ENCODE data around the gene DBF4B. TPM values are rescaled to one million over a fixed set of nuclear protein-coding genes. Genes with fewer than 3 reads are reported as not detected.
A peak's percentile ranks its signal among the peaks of the same experiment; 100 is the strongest.

DBF4B gene
- total RNA-seq, 1 donor from 2014 or later = 16.4 TPM

DNA sequence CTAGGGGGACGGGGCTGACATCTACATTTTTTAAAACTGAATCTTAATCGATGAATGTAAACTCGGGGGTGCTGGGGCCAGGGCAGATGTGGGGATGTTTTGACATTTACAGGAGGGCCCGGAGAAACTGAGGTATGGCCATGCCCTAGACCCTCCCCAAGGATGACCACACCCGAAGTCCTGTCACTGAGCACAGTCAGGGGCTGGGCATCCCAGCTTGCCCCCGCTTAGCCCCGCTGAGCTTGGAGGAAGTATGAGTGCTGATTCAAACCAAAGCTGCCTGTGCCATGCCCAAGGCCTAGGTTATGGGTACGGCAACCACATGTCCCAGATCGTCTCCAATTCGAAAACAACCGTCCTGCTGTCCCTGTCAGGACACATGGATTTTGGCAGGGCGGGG is 71.7 kb downstream of the DBF4B start:
- TF ChIP-seq CTCF (IDR thresholded peaks at IDR 0.05) = no peak
- no peak for TF ChIP-seq EZH2phosphoT487 (IDR thresholded peaks at IDR 0.05)
- TF ChIP-seq EZH2 (IDR thresholded peaks at IDR 0.05) = no peak
- peaks cover 7% of the 10 kb centered on the region for H3K27me3 Mint-ChIP-seq (ENCODE audit: insufficient read depth, low read depth)
- H3K4me3 Mint-ChIP-seq = no peak overlapping the region
- peaks cover 13% of the 10 kb centered on the region for H3F3A ChIP-seq (ENCODE audit: low read depth)
- H3K4me3 ChIP-seq = no peak overlapping the region
- peaks cover 20% of the 10 kb centered on the region for H3K4me1 Mint-ChIP-seq
- H3K27me3 ChIP-seq = peaks cover 20% of the 10 kb centered on the region
- no peak for DNase-seq (ENCODE audit: low spot score)
- no peak overlapping the region for H2AFZ ChIP-seq (replicated peaks)
- no peaks in the 10 kb centered on the region for H3K9me3 Mint-ChIP-seq
- no peak overlapping the region for H3K27ac Mint-ChIP-seq
- H3K9me3 ChIP-seq (ENCODE audit: low read depth) = no peaks in the 10 kb centered on the region
- H3K36me3 Mint-ChIP-seq = no peaks in the 10 kb centered on the region
- H3K36me3 ChIP-seq = no peaks in the 10 kb centered on the region
- H3K4me1 ChIP-seq = peaks cover 17% of the 10 kb centered on the region
- no peak overlapping the region for H3K4me2 ChIP-seq
- no peaks in the 10 kb centered on the region for H4K20me1 ChIP-seq (ENCODE audit: low read depth)
- no peak overlapping the region for H3K27ac ChIP-seq
- H3K9ac ChIP-seq = no peak overlapping the region
- no peaks in the 10 kb centered on the region for H3K79me2 ChIP-seq (ENCODE audit: low read depth)

DNA sequence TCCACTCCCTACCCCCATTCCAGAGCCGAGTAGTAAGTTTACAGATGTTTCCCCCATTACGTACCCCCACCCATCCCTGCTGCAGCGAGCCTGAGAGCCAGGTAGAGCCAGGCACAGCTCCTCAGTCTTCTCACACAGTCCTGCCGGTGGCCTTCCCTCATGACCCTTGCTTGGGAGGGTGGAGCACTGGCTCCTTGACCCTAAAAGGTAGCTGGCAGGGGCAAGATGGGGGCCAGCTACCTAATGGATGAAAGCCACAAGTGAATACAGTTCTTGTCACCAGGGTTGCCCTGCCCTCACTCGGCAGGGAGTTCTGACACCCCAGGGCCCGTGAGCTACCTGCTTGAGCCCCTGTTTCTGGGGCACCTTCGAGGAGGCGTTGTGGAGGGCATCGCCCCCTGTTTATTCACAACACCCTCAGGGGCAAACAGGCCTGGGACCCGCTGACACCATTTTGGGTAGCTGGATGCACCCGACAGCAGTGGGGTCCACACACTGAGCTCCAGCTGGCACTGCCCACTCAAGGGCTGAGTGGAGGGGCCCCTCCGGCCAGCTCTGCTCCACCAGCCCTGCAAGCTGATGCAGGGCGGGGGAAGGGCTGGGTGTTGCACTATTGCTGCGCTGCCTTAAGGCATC is 72.5 kb downstream of the DBF4B start:
- H3K27me3 Mint-ChIP-seq (ENCODE audit: insufficient read depth, low read depth) = peaks cover 7% of the 10 kb centered on the region
- peaks cover 20% of the 10 kb centered on the region for H3K4me1 Mint-ChIP-seq
- no peaks in the 10 kb centered on the region for H4K20me1 ChIP-seq (ENCODE audit: low read depth)
- H3K4me1 ChIP-seq = peaks cover 17% of the 10 kb centered on the region
- TF ChIP-seq CTCF (IDR thresholded peaks at IDR 0.05) (no peak), EZH2phosphoT487 (IDR thresholded peaks at IDR 0.05) (no peak), EZH2 (IDR thresholded peaks at IDR 0.05) (no peak)
- H3F3A ChIP-seq (ENCODE audit: low read depth) = peaks cover 12% of the 10 kb centered on the region
- H2AFZ ChIP-seq (replicated peaks) = no peak overlapping the region
- no peaks in the 10 kb centered on the region for H3K36me3 ChIP-seq
- H3K36me3 Mint-ChIP-seq = no peaks in the 10 kb centered on the region
- no peak overlapping the region for H3K9ac ChIP-seq
- peaks cover 19% of the 10 kb centered on the region for H3K27me3 ChIP-seq
- no peak overlapping the region for H3K4me3 Mint-ChIP-seq
- H3K27ac ChIP-seq = no peak overlapping the region
- no peak for DNase-seq (ENCODE audit: low spot score)
- no peak overlapping the region for H3K27ac Mint-ChIP-seq
- H3K9me3 ChIP-seq (ENCODE audit: low read depth) = no peaks in the 10 kb centered on the region
- H3K79me2 ChIP-seq (ENCODE audit: low read depth) = no peaks in the 10 kb centered on the region
- no peak overlapping the region for H3K4me3 ChIP-seq
- H3K9me3 Mint-ChIP-seq = no peaks in the 10 kb centered on the region
- H3K4me2 ChIP-seq = no peak overlapping the region

DNA sequence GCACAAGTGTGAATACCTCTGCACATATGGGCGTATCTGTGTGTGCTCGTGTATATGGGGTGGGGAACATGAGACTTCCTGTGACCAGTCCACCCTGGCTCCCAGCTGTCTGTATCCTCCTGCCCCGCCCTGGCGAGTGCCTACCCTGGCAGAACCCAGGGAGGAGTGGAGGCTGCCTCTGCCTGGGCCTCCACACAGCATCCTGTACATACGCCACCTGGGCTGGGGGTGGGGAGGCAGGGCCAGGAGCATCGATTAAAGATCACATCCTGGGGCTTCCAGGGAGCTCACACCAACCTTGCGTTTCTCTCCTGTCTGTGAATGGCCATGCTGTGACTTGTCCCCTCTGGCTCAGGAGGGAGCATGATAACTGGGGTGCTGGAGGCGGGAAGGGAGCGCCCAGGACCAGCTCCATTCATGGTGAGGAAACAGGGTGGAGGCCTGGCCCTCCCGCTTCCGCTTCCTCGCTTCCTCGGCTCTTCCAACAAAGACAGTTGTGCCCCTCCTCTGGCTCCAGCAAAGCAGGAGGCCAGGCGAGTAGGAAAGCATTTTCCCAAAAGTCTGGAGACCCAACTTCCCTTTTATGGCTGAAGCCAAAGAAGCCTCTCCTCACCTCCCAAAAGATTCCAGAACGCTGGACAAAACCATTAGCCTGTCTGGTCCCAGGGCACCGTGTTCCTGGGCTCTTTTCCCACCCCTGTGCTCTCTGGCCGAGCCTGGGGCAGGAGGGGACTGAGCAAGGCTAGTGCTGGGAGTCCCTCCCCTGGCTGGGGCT is 73.3 kb downstream of the DBF4B start:
- Mint-ChIP-seq H3K4me3 (no peak overlapping the region), H3K9me3 (no peaks in the 10 kb centered on the region), H3K36me3 (no peaks in the 10 kb centered on the region), H3K27me3 (ENCODE audit: insufficient read depth, low read depth) (peaks cover 7% of the 10 kb centered on the region), H3K4me1 (peaks cover 18% of the 10 kb centered on the region), H3K27ac (peak overlapping the region; percentile 69)
- Histone ChIP-seq H3F3A (ENCODE audit: low read depth) (peaks cover 12% of the 10 kb centered on the region), H3K4me3 (peak overlapping the region; percentile 10), H2AFZ (replicated peaks) (peak overlapping the region; percentile 92), H3K4me2 (peak overlapping the region; percentile 61), H3K36me3 (no peaks in the 10 kb centered on the region), H3K27me3 (peaks cover 11% of the 10 kb centered on the region), H3K9me3 (ENCODE audit: low read depth) (no peaks in the 10 kb centered on the region), H3K4me1 (peaks cover 17% of the 10 kb centered on the region), H3K9ac (no peak overlapping the region), H3K27ac (peak overlapping the region; percentile 51), H4K20me1 (ENCODE audit: low read depth) (no peaks in the 10 kb centered on the region), H3K79me2 (ENCODE audit: low read depth) (no peaks in the 10 kb centered on the region)
- TF ChIP-seq EZH2 (IDR thresholded peaks at IDR 0.05) (no peak), EZH2phosphoT487 (IDR thresholded peaks at IDR 0.05) (no peak), CTCF (IDR thresholded peaks at IDR 0.05) (no peak)
- no peak for DNase-seq (ENCODE audit: low spot score)

Measured in neural progenitor cell (in vitro differentiated cells).